ENCODE measurements around the gene LMX1B. TPM values are rescaled to one million over a fixed set of nuclear protein-coding genes. Genes with fewer than 3 reads are reported as not detected.

LMX1B gene
- total RNA-seq, 1 donor from 2014 or later: 0.52 TPM

GRCh38 chr9:126667190-126668055, 53.7 kb downstream of the LMX1B start:
- no peak for TF ChIP-seq CTCF (conservative IDR thresholded peaks at IDR 0.05; ENCODE audit: low read depth, low read length)
- no peak for DNase-seq (ENCODE audit: low read depth)
- no peak overlapping the region for H3K4me3 ChIP-seq (ENCODE audit: low read depth, low read length)

GRCh38 chr9:126668058-126668457, 54.3 kb downstream of the LMX1B start:
- no peak overlapping the region for H3K4me3 ChIP-seq (ENCODE audit: low read depth, low read length)
- no peak for TF ChIP-seq CTCF (conservative IDR thresholded peaks at IDR 0.05; ENCODE audit: low read depth, low read length)
- no peak for DNase-seq (ENCODE audit: low read depth)

DNA sequence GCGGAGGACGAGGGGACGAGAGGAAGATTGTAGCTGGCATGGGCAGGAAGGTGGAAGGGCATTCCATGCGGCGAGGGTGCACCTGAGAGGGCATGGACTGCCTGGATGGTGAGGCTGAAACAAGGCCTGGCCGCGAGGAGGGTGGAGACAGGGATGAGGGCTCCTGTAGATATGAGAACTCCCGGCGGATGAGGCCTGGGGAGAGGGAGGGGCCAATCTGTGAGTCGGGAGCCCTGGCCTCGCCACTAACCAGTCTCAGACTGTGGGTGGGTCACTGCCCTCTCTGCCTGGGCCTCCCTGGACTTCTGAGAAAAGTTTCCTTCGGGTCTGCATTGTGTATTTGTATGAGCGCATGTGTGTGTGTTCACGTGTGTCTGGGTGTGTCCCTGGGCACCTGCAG, 55.4 kb downstream of the LMX1B start:
- no peak for TF ChIP-seq CTCF (conservative IDR thresholded peaks at IDR 0.05; ENCODE audit: low read depth, low read length)
- no peak for DNase-seq (ENCODE audit: low read depth)
- no peak overlapping the region for H3K4me3 ChIP-seq (ENCODE audit: low read depth, low read length)

- no peak for DNase-seq (ENCODE audit: low read depth)
- no peak overlapping the region for H3K4me3 ChIP-seq (ENCODE audit: low read depth, low read length)
- TF ChIP-seq CTCF (conservative IDR thresholded peaks at IDR 0.05; ENCODE audit: low read depth, low read length): no peak
These were observed 56.5 kb downstream of the LMX1B start for GRCh38 chr9:126670270-126670669.

DNA sequence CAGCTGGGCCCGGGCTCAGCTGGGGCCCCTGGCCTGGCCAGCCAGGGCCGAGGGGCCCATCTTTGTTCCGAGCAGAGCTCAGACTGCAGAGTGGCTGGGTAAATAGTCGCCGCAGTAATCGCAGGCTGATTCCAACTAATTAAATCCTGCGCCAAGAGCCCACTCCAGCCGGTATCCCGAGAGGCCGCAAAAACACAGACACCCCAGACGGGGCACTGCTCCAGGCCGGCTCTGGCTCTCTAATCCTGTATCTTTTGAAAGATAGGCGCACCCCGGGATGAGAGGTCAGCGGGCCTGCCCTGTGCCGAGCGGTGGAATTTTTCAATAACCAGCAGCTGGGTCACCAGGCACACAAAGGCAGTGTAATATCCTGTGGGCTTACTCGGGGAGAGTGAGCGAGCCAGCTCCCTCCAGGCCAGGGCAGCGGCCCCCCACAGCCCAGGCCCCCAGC, 57.7 kb downstream of the LMX1B start:
- no peak overlapping the region for H3K4me3 ChIP-seq (ENCODE audit: low read depth, low read length)
- TF ChIP-seq CTCF (conservative IDR thresholded peaks at IDR 0.05; ENCODE audit: low read depth, low read length): no peak
- DNase-seq (ENCODE audit: low read depth): no peak

GRCh38 chr9:126671983-126672382, 58.3 kb downstream of the LMX1B start:
- H3K4me3 ChIP-seq (ENCODE audit: low read depth, low read length): no peak overlapping the region
- DNase-seq (ENCODE audit: low read depth): no peak
- TF ChIP-seq CTCF (conservative IDR thresholded peaks at IDR 0.05; ENCODE audit: low read depth, low read length): no peak
